Bronchial epithelial cell (primary cell): ENCODE results near the gene TENT4B. TPM values are rescaled to one million over a fixed set of nuclear protein-coding genes. Genes with fewer than 3 reads are reported as not detected.

ENCODE experiments used
- DNase-seq: peaks from one replicate; pipeline ENCODE4 v3.0.0-alpha.2; 2010; ENCODE audit warnings: low read depth
- FAIRE-seq: peaks from 2 replicates; lab custom pipeline; 2011; peaks lifted over from hg19 to GRCh38; lab: Jason Lieb, UNC
- H3K27me3 ChIP-seq: 2 replicates; pipeline ENCODE4 v1.5.1; 2011; ENCODE audit warnings: low read length; ENCODE audit not compliant: control insufficient read depth, insufficient read depth
- H3K36me3 ChIP-seq: 2 replicates; pipeline ENCODE4 v1.5.1; 2011; ENCODE audit warnings: low read length; ENCODE audit not compliant: control insufficient read depth, insufficient read depth
- H3K4me3 ChIP-seq: 2 replicates; pipeline ENCODE4 v1.5.1; 2011; ENCODE audit warnings: mild to moderate bottlenecking, low read depth, low read length, control low read depth
- CTCF ChIP-seq: IDR thresholded peaks from 2 replicates; pipeline ENCODE4 v1.5.1; 2011; ENCODE audit warnings: mild to moderate bottlenecking, moderate library complexity, low read length, control low read depth, inconsistent platforms; ENCODE audit not compliant: insufficient read depth, severe bottlenecking
- total RNA-seq: library from RNA; depleted of rRNA; stranded (reverse); fragments of >200 nt; gene quantifications from 2 replicates; pipeline ENCODE4 v1.2.1, GENCODE V29; 2014

The TENT4B gene
- total RNA-seq, 1 donor from 2014 or later, result 9.2 TPM

GRCh38 chr16:50178491-50178941 lies 25.4 kb downstream of the TENT4B start:
- no peak for FAIRE-seq
- no peaks in the 10 kb centered on the region for H3K36me3 ChIP-seq
- DNase-seq, result peak; percentile 47
- no peaks in the 10 kb centered on the region for H3K27me3 ChIP-seq
- TF ChIP-seq CTCF, result no peak
- H3K4me3 ChIP-seq, result no peak overlapping the region

- H3K4me3 ChIP-seq, result no peak overlapping the region
- DNase-seq, result no peak
- TF ChIP-seq CTCF, result no peak
- no peak for FAIRE-seq
- no peaks in the 10 kb centered on the region for H3K27me3 ChIP-seq
- no peaks in the 10 kb centered on the region for H3K36me3 ChIP-seq
Observed at GRCh38 chr16:50182441-50182840, 29.3 kb downstream of the TENT4B start.

GRCh38 chr16:50183316-50183715 lies 30.2 kb downstream of the TENT4B start:
- FAIRE-seq, result no peak
- TF ChIP-seq CTCF, result no peak
- no peaks in the 10 kb centered on the region for H3K27me3 ChIP-seq
- DNase-seq, result peak; percentile 42
- H3K36me3 ChIP-seq, result no peaks in the 10 kb centered on the region
- H3K4me3 ChIP-seq, result no peak overlapping the region

- TF ChIP-seq CTCF, result no peak
- H3K36me3 ChIP-seq, result no peaks in the 10 kb centered on the region
- FAIRE-seq, result no peak
- no peaks in the 10 kb centered on the region for H3K27me3 ChIP-seq
- no peak overlapping the region for H3K4me3 ChIP-seq
- no peak for DNase-seq
Observed at GRCh38 chr16:50185005-50185505, 31.9 kb downstream of the TENT4B start.

GRCh38 chr16:50188619-50189136 lies 35.6 kb downstream of the TENT4B start:
- Histone ChIP-seq H3K27me3 (no peaks in the 10 kb centered on the region), H3K4me3 (no peak overlapping the region), H3K36me3 (no peaks in the 10 kb centered on the region)
- DNase-seq (no peak), FAIRE-seq (no peak)
- no peak for TF ChIP-seq CTCF

- no peak for TF ChIP-seq CTCF
- Histone ChIP-seq H3K36me3 (no peaks in the 10 kb centered on the region), H3K4me3 (no peak overlapping the region), H3K27me3 (no peaks in the 10 kb centered on the region)
- DNase-seq (no peak), FAIRE-seq (no peak)
Observed at GRCh38 chr16:50190292-50190691, 37.2 kb downstream of the TENT4B start.
